ENCODE data around the gene TMEM179.

GRCh38 chr14:104610749-104611310 lies 6.3 kb upstream of the TMEM179 start:
- TF ChIP-seq POLR2A (IDR thresholded peaks at IDR 0.05), result no peak
- TF ChIP-seq, protein P1, sequence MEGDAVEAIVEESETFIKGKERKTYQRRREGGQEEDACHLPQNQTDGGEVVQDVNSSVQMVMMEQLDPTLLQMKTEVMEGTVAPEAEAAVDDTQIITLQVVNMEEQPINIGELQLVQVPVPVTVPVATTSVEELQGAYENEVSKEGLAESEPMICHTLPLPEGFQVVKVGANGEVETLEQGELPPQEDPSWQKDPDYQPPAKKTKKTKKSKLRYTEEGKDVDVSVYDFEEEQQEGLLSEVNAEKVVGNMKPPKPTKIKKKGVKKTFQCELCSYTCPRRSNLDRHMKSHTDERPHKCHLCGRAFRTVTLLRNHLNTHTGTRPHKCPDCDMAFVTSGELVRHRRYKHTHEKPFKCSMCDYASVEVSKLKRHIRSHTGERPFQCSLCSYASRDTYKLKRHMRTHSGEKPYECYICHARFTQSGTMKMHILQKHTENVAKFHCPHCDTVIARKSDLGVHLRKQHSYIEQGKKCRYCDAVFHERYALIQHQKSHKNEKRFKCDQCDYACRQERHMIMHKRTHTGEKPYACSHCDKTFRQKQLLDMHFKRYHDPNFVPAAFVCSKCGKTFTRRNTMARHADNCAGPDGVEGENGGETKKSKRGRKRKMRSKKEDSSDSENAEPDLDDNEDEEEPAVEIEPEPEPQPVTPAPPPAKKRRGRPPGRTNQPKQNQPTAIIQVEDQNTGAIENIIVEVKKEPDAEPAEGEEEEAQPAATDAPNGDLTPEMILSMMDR (IDR thresholded peaks at IDR 0.05), result no peak
